Fibroblast of skin of left biceps (primary cell): ENCODE data around the gene STAMBPL1.
"Not testable (repeated sequence)": the region's sequence is repeated elsewhere in the genome, so short reads cannot be mapped to it uniquely, and the experiment has no call there.

Experiments
- DNase-seq, 2 experiments: peaks; one replicate each; pipeline ENCODE4 v3.0.0-alpha.2; 2013; ENCODE audit warnings: low read depth in 2 of 2

The STAMBPL1 gene

DNA sequence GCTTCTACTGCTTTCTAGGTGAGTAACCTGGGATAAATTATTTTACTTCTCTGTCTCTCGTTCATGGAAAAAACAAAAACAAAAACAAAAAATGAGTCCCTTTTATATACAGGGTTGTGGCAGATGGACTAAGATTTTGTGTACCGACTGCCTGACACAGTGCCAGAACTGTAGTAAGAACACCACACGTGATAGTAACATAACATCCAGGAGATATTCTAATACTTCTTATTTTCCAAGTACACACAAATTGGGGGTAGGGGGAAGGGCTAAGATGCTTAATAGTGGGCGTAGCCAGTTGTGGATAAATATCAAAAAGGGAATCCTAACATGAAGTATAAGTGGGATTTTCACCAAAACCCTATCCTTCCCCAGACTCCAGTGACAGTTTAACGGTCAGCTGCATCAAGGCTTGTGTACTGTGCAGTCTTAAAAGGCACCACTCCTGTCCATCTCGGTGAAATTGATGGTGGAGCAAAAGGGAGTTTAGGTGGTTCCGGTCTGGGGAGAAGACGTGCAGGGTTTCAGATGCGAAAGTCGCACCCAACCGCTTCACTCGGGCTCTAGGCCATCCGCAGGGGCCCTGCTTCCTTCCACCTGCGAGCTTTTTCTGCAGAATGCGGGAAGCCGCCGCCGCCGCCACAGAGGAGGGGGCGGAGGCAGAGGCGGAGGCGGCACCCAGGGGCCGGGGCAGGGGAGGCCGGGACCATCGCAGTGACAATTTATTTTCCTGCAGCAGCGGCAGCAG, at the start of gene STAMBPL1:
Gene STAMBPL1 (plus strand): TSS at position 712 of the 748 bp plus-strand sequence. CDS start 21,464 bp downstream, outside the sequence.
- DNase-seq = no peak

GRCh38 chr10:88830643-88831268, 49.3 kb upstream of the STAMBPL1 start:
- no peak for DNase-seq

GRCh38 chr10:88831709-88832108, 48.3 kb upstream of the STAMBPL1 start:
- no peak for DNase-seq

DNA sequence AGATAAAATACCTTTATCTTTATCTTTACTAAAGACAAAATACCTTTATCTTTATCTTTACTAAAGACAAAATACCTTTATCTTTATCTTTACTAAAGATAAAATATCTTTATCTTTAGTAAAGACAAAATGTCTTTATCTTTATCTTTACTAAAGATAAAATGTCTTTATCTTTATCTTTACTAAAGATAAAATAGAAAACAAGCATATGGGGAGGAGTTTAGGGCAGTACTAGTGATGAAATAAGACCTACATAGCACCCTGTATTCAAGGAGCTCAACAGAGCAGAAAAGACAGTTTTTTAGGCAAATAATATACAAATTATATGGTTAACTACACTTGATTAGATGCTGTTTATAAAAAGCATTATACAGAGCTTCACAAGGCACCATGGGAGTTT, 47.7 kb upstream of the STAMBPL1 start:
- no peak for DNase-seq

GRCh38 chr10:88833156-88833555, 46.9 kb upstream of the STAMBPL1 start:
- no peak for DNase-seq

- DNase-seq = no peak
Observed at GRCh38 chr10:88833723-88834122, 46.3 kb upstream of the STAMBPL1 start.

- peak; percentile 57 to 65 for DNase-seq
Observed at GRCh38 chr10:88835096-88835909, 44.7 kb upstream of the STAMBPL1 start.

- no peak for DNase-seq
Observed at GRCh38 chr10:88835910-88836221, 44.2 kb upstream of the STAMBPL1 start.

DNA sequence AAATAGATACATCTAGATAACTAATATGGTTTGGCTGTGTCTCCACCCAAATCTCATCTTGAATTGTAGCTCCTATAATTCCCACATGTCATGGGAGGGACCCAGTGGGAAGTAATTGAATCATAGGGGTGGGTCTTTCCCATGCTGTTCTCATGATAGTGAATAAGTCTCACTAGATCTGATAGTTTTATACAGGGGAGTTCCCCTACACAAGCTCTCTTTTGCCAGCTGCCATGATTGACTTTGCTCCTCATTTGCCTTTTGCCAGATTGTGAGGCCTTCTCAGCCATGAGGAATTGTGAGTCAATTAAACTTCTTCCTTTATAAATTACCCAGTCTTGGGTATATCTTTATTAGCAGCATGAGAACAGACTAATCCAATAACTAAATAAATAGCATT, 42.4 kb upstream of the STAMBPL1 start:
- not testable (repeated sequence) for DNase-seq

DNA sequence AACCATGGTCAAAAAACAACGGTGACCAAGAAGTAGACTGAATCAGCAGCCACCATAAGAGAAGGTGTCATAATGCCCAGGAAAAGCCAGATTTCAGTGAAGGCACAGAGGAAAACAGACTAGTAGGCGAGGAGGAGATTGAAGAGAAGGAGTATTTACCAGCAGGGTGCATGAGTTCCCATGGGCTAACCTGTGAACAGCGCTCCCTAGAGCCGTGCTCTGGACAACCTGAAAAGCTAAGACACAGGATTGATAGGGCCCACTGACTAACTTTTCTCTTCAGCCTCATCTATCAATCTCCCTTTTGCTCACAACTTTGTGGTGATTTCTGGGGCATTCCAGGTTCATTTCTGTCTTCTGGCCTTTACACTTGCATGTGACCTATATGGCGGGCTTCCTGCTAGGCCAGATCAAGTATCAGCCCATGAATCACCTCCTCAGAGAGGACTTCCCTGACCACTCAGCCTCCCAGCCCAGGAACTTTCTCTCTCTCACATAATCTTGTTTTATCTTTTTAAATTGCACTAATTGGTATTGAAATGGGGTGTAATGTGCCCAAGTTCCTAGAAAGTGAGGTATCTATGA, 41.2 kb upstream of the STAMBPL1 start:
- DNase-seq = no peak

DNA sequence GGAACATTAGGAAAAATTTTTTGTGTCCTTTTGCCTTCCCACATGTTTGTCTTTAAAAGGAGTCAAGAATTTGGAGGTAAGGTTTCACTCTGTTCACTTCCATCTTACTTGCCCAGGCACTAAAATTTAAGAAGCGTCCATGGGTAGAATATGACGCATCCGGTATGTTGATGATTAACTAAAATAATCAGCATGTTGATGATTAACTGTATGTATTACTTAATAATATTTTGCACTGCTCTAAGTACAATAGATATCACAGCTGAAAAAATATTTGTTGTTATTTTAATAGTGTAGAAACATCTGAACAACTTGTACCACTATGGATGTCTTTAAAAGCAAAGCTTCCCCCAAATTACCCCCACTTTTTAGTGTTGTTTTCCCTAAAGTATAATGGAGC, 39.9 kb upstream of the STAMBPL1 start:
- no peak for DNase-seq

GRCh38 chr10:88840881-88841280, 39.2 kb upstream of the STAMBPL1 start:
- DNase-seq = no peak

DNA sequence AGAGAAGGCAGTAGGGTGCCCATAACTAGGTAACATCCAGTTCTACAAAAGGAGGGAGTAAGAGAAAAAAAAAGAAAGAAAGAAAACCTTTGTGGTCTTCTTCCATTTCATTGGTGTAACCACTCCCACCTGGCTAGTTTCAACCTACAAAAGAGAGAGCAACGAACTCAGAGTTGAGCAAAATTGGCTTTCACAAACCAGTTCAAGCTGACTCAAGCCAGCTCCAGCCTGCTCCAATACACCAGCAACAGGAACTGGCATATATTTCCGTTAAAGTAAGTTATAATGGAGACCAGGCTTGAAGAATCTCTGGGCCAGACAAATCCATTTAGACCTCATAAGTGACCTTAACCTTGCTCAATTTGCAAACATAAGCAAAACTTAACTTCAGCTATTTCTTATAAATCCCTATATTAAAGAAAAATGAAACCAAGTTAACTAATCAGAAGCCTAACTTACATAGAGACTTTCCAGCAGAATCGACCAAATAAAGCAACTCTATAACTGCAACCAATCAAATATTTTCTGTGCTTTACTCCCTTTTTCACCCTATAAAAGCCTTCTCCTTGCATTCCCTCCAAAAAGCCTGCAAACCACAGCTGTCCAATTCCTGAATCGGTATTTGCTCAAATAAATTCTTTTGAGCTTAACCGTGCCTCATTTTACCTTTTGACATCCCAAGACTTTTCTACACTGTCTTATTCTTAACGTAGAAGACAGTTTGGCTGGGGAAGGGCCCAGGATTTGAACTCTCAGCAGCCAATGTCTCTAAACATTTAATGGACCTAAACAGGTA, 38.5 kb upstream of the STAMBPL1 start:
- no peak for DNase-seq

GRCh38 chr10:88843171-88843570, 36.9 kb upstream of the STAMBPL1 start:
- DNase-seq = no peak

GRCh38 chr10:88848499-88848898, 31.5 kb upstream of the STAMBPL1 start:
- DNase-seq = peak; percentile 24 to 25

DNA sequence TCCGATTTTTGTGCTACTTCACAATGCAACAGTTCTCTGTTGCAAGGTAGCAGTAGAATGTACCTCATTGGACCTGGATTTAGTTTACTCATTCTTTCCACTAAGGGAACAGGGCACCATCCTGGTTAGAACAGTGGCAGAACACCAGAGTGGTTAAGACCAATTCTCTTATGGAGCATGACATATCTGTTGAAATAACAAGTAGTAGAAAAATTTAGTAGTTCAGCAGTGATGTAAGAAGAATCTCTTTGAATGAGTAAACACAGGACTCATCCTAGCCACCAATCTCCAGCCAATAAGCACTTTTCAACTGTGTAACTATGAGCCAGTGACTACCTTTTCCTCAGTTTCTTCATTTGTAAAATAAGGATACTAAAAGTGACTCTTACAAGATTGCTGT, 30.8 kb upstream of the STAMBPL1 start:
- no peak for DNase-seq

DNA sequence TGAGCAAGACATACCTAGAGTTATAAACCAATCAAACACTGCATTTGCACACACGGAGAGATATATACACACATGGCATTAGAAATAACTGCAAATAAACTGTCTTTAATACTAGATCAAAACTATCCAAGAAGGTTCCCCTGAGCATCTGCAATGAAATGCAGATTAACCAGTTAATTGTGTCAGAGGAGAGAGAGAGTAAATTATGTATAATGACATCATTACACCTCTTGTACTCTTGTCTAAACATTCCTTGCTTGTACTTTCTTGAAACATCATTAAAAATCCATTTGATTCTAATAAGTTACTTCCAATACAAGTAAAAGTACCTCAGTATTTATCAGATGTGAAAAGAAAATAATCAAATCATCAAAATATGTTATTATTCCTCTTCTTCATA, 29.3 kb upstream of the STAMBPL1 start:
- DNase-seq = no peak

GRCh38 chr10:88851706-88852105, 28.3 kb upstream of the STAMBPL1 start, which contains the start of gene ANKRD22:
Gene ANKRD22 (minus strand): TSS chr10:88851844. CDS start chr10:88851607, 237 bp downstream.
- no peak for DNase-seq

DNA sequence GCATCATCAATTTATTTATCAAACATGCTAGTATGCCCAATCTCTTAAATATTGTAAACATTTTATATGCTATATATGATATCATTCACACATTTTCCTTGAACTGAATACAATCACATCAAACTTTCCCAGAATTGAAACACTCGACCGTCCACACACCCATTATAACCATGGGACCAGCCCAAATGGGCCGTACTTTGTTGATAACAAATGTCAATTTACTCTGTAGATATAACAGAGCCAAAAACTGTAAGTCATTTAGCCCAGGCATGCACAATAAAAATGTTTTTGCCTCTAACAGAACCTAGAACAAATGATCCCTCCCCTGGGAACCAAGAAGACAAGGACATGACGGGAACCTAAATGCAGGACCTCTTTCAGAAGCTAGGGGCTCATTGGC, 27.7 kb upstream of the STAMBPL1 start:
- DNase-seq = no peak

- no peak for DNase-seq
Observed at GRCh38 chr10:88853155-88853881, 26.7 kb upstream of the STAMBPL1 start.

GRCh38 chr10:88854684-88855083, 25.4 kb upstream of the STAMBPL1 start:
- no peak for DNase-seq
